Epidermal melanocyte (primary cell): ENCODE data around the gene ZNF500.

Experiments used
- DNase-seq: peaks from one replicate; pipeline ENCODE4 v3.0.0; 2011; ENCODE audit warnings: low spot score; ENCODE audit not compliant: insufficient read length

ZNF500 gene

GRCh38 chr16:4706871-4707270, 60.1 kb downstream of the ZNF500 start:
- DNase-seq: no peak

GRCh38 chr16:4704913-4705312, 62.0 kb downstream of the ZNF500 start:
- DNase-seq: no peak

GRCh38 chr16:4704491-4704890, 62.5 kb downstream of the ZNF500 start:
- no peak for DNase-seq

GRCh38 chr16:4703906-4704305, 63.1 kb downstream of the ZNF500 start:
- no peak for DNase-seq

DNA sequence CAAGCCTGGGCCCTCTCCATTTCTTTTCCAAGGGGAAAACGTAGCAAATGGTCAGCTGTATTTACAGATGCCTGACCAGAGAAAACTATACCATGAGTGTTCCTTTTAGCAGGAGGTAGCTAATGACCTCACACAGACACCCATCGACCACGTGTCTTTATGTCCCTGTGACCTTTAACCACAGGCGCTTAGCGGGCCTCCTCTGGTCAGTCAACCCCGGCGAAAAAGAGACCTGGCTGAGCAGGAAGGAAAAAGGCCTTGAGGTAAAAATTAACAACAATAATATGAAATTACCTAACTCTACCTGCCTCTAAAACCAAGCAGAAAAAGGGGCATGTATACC, 64.5 kb downstream of the ZNF500 start:
- peak; percentile 9 for DNase-seq

DNA sequence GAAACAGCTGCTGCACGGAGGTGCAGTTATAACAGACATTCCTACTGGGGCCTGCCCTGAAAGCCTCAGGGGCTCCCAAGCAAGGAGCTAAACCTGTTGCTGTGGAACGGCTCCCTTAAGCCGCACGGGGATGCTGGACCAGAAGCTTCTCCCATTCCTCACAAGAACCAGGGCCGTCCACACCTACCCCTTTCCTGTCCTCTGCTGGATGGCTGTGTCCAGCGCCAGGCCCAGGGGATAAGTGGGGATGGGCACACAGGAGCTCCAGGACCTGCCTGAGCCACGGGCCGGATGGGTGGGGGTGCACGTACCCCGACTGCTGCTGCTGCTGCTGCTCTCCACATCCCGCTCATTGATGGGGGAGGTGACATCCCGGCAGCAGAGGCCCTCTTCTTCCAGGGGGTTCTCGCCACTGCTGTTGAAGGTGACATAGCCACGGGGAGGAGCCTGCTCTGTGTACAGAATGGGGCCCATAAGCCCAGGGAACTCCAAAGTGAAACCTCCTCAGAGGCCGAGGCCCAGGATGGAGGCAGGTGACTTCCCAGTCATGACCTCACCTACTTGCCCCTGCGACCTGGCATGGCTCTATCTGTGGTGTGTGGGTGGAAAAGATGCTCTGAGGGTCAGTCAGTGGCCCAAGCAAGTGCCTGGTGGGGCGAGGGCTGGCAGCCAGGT, 65.0 kb downstream of the ZNF500 start:
- peak; percentile 12 for DNase-seq

GRCh38 chr16:4700997-4701743, 65.8 kb downstream of the ZNF500 start:
- no peak for DNase-seq

GRCh38 chr16:4700380-4700996, 66.5 kb downstream of the ZNF500 start:
- no peak for DNase-seq

- DNase-seq: no peak
Measured at GRCh38 chr16:4699046-4699556, 67.9 kb downstream of the ZNF500 start.

DNA sequence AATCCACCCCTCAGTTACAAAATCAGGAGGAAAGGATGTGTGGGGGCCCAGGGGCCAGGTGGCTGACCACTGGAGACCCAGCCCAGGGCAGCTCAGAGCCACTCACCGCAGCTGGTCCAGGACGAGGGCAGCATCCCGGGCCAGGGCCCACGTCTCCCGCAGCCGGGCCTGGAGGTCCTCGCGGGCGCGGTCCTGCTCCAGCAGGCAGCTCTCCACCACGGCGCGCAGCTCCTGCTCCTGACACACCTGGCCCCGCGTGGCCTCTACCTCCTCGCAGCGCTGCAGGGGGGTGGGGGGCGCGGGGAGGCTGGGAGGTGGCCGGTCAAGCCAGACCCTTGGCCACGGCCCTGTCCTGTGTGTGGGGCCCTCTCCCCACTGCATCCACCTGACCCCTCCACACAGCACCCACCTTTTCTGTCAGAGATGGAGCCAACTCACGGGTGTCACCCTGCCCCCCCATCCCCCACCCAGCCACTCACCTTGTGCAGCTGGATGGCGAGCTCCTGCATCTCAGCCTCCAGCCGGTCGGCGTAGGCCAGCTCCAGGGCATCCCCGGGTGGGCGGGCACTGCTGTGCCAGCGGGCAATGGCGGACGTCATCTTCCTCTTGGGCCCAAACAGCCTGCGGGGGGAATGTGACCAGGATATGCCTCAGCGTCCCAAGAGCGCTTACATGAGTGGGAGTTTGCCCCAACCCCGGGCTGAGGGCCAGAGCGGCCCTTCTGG, 68.5 kb downstream of the ZNF500 start:
- DNase-seq: no peak
